Measurements from ENCODE around the gene ATP6AP1. TPM values are rescaled to one million over a fixed set of nuclear protein-coding genes. Genes with fewer than 3 reads are reported as not detected.

The ATP6AP1 gene
- total RNA-seq, 3 donors from 2014 or later (not counting 1 experiment from before 2014, with no cell fraction given) = 62.4 to 71.7 (median 65.9) TPM

DNA sequence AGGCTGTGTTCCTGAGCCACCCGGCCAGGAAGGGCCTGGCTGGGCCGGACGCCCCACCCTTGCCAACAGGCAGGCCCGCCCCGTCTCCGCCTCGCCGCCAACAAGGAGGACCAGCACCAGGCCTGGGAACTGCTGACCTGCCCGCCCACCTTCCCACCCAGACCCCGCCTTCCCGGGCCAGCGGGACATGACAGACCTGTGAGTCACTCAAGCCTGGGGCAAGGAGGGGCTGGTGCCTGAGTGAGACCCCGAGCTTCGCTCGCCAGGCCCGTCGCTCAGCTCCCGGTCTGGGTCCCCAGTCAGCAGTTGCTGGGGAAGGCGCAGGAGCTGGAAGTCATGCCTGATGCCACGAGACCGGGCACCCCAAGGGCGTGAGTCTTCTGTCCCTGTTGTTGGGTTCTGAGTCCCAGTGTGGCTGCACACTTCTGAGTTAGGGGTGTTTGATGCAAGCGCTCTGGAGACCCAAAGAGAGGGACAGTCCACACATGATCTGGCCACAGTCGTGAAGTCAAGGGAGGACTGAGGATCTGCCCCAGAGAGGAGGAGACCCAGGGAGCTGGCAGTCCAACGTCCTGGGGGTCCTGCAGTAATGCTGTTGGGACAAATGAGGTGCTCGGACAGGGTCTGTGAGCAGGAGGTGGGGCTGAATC lies 19.1 kb upstream of the ATP6AP1 start, which contains the start of gene DNASE1L1:
DNASE1L1 (minus strand) TSS at position 33 of the 650 bp plus-strand sequence. CDS start 3,686 bp downstream, outside the sequence.
- H3K4me1 ChIP-seq (ENCODE audit: control insufficient read depth, insufficient read depth, low read length) = peaks cover 32% of the 10 kb centered on the region
- H3K4me3 Mint-ChIP-seq = peak within 1 kb of the TSS; percentile 74
- peak within 1 kb of the TSS; percentile 74 to 90 for H3K27ac Mint-ChIP-seq
- H3K4me1 Mint-ChIP-seq = peaks cover 5 to 26% of the 10 kb centered on the region in 2 donors
- no peaks in the 10 kb centered on the region for H3K9me3 Mint-ChIP-seq
- no peaks in the 10 kb centered on the region for H3K9me3 ChIP-seq (ENCODE audit: control insufficient read depth, insufficient read depth, low read length)
- DNase-seq (peak; percentile 25 to 30), ATAC-seq (peak; percentile 45 to 62 (median 52))
- intact Hi-C loops (cut with micrococcal nuclease) = no loop called here
- H3K36me3 ChIP-seq (ENCODE audit: control insufficient read depth, insufficient read depth, low read length) = no peaks in the 10 kb centered on the region
- TF ChIP-seq, protein P1, sequence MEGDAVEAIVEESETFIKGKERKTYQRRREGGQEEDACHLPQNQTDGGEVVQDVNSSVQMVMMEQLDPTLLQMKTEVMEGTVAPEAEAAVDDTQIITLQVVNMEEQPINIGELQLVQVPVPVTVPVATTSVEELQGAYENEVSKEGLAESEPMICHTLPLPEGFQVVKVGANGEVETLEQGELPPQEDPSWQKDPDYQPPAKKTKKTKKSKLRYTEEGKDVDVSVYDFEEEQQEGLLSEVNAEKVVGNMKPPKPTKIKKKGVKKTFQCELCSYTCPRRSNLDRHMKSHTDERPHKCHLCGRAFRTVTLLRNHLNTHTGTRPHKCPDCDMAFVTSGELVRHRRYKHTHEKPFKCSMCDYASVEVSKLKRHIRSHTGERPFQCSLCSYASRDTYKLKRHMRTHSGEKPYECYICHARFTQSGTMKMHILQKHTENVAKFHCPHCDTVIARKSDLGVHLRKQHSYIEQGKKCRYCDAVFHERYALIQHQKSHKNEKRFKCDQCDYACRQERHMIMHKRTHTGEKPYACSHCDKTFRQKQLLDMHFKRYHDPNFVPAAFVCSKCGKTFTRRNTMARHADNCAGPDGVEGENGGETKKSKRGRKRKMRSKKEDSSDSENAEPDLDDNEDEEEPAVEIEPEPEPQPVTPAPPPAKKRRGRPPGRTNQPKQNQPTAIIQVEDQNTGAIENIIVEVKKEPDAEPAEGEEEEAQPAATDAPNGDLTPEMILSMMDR (IDR thresholded peaks at IDR 0.05) = no peak
- no peaks in the 10 kb centered on the region for H3K27me3 ChIP-seq (ENCODE audit: control insufficient read depth, insufficient read depth, low read length)
- peak within 1 kb of the TSS; percentile 73 for H3K27ac ChIP-seq (ENCODE audit: low read length)
- 26% methylated on average over 26 of the region's 26 CpGs for WGBS (ENCODE audit: insufficient coverage)
- H3K27me3 Mint-ChIP-seq (ENCODE audit: low read depth in 2 of 2) = peaks cover 0 to 6% of the 10 kb centered on the region in 2 donors
- H3K36me3 Mint-ChIP-seq = no peaks in the 10 kb centered on the region
- H3K4me3 ChIP-seq (ENCODE audit: low read length) = peak within 1 kb of the TSS; percentile 31

GRCh38 chrX:154411981-154412340 lies 16.5 kb upstream of the ATP6AP1 start:
- intact Hi-C loops (cut with micrococcal nuclease) = no loop called here
- H3K27ac ChIP-seq (ENCODE audit: low read length) = peak overlapping the region; percentile 56
- Mint-ChIP-seq H3K36me3 (no peaks in the 10 kb centered on the region), H3K9me3 (no peaks in the 10 kb centered on the region), H3K4me1 (peaks cover 5 to 26% of the 10 kb centered on the region in 2 donors), H3K27ac (peak overlapping the region; percentile 68 to 79), H3K27me3 (ENCODE audit: low read depth in 2 of 2) (peaks cover 0 to 6% of the 10 kb centered on the region in 2 donors), H3K4me3 (peak overlapping the region; percentile 74)
- no peaks in the 10 kb centered on the region for H3K9me3 ChIP-seq (ENCODE audit: control insufficient read depth, insufficient read depth, low read length)
- peak; percentile 29 to 59 (median 44) for ATAC-seq
- no peaks in the 10 kb centered on the region for H3K36me3 ChIP-seq (ENCODE audit: control insufficient read depth, insufficient read depth, low read length)
- H3K4me3 ChIP-seq (ENCODE audit: low read length) = peak overlapping the region; percentile 47
- TF ChIP-seq, protein P1 (IDR thresholded peaks at IDR 0.05) = no peak
- peaks cover 32% of the 10 kb centered on the region for H3K4me1 ChIP-seq (ENCODE audit: control insufficient read depth, insufficient read depth, low read length)
- DNase-seq = peak in 1 of 2 donors; percentile 55
- 2% methylated on average over 26 of the region's 29 CpGs for WGBS (ENCODE audit: insufficient coverage)
- H3K27me3 ChIP-seq (ENCODE audit: control insufficient read depth, insufficient read depth, low read length) = no peaks in the 10 kb centered on the region

GRCh38 chrX:154412468-154412867 lies 16.0 kb upstream of the ATP6AP1 start:
- 0% methylated on average over 3 of the region's 4 CpGs for WGBS (ENCODE audit: insufficient coverage)
- no peaks in the 10 kb centered on the region for H3K27me3 ChIP-seq (ENCODE audit: control insufficient read depth, insufficient read depth, low read length)
- H3K4me3 ChIP-seq (ENCODE audit: low read length) = peak overlapping the region; percentile 47
- no peaks in the 10 kb centered on the region for H3K36me3 ChIP-seq (ENCODE audit: control insufficient read depth, insufficient read depth, low read length)
- Mint-ChIP-seq H3K4me3 (peak overlapping the region; percentile 74), H3K9me3 (no peaks in the 10 kb centered on the region), H3K27ac (peak overlapping the region; percentile 68 to 79), H3K27me3 (ENCODE audit: low read depth in 2 of 2) (peaks cover 0 to 6% of the 10 kb centered on the region in 2 donors), H3K4me1 (peaks cover 5 to 26% of the 10 kb centered on the region in 2 donors), H3K36me3 (no peaks in the 10 kb centered on the region)
- intact Hi-C loops (cut with micrococcal nuclease) = no loop called here
- TF ChIP-seq, protein P1 (IDR thresholded peaks at IDR 0.05) = no peak
- peak overlapping the region; percentile 56 for H3K27ac ChIP-seq (ENCODE audit: low read length)
- H3K4me1 ChIP-seq (ENCODE audit: control insufficient read depth, insufficient read depth, low read length) = peaks cover 32% of the 10 kb centered on the region
- DNase-seq (peak in 1 of 2 donors; percentile 60), ATAC-seq (no peak)
- no peaks in the 10 kb centered on the region for H3K9me3 ChIP-seq (ENCODE audit: control insufficient read depth, insufficient read depth, low read length)
